Anterior cingulate cortex (tissue), 58 donors: ENCODE data around the gene BCL7A.
A peak's percentile ranks its signal among the peaks of the same experiment; 100 is the strongest.

Experiments
- DNase-seq, 58 donors: peaks; one replicate each; lab custom pipeline; 2025; lab: John Stamatoyannopoulos, UW

Gene BCL7A

DNA sequence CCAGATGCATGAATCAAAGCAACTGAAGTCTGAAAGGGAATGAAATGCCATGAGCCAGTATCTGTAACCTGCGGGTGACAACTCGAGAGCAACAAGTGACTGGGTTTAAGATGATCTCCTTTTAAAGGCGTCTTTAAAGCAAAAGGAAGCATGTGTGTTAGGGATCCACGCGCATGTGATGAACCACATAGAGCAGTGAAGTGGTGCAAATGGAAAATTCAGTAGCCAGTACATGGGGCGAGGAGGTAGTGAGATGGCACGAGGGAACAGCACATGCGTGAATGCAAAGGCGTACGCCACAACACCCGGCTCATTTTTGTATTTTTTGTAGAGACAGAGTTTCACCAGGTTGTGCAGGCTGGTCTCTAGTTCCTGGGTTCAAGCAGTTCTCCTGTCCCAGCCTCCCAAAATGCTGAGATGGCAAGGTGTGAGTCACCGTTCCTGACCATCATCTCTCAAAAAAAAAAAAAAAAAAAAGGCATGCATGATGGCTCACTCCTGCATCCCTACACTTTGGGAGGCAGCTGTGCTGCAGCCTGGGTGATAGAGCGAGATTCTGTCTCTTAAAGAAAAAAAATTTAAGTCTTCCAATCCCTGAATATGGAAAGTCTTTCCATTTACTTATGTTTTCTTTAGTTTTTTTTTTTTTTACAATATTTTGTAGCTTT lies 24.6 kb upstream of the BCL7A start:
- DNase-seq: no peak

DNA sequence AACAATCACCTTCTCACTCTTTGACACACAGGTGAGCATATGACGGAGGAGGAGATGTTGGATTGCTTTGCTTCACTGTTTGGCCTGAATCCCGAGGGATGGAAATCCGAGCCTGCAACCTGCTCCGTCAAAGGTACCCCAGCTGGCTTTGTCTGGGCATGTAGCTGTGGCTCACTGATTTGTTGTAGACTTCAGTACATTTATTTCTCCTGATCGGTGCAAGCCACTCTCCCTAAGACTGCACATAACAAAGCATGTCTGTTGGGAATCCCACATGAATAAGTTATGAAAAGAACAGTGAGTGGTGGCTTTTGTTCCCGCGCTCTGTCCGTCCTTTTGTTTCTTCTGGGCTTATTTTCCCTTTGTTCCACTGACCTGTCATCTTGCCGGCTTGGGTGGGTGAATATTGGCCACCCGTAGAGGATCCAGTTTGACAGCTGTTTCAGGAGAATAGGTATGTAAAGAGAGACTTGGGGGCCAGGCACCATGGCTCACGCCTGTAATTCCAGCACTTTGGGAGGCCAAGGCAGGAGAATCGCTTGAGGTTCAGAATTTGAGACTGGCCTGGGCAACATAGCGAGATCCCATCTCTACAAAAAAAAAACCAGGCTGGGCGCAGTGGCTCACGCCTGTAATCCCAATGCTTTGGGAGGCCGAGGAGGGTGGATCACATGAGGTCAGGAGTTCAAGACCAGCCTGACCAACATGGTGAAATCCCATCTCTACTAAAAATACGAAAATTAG lies 20.0 kb upstream of the BCL7A start:
- DNase-seq: peak in 25 of 58 donors; percentile 2 to 76 (median 32)

DNA sequence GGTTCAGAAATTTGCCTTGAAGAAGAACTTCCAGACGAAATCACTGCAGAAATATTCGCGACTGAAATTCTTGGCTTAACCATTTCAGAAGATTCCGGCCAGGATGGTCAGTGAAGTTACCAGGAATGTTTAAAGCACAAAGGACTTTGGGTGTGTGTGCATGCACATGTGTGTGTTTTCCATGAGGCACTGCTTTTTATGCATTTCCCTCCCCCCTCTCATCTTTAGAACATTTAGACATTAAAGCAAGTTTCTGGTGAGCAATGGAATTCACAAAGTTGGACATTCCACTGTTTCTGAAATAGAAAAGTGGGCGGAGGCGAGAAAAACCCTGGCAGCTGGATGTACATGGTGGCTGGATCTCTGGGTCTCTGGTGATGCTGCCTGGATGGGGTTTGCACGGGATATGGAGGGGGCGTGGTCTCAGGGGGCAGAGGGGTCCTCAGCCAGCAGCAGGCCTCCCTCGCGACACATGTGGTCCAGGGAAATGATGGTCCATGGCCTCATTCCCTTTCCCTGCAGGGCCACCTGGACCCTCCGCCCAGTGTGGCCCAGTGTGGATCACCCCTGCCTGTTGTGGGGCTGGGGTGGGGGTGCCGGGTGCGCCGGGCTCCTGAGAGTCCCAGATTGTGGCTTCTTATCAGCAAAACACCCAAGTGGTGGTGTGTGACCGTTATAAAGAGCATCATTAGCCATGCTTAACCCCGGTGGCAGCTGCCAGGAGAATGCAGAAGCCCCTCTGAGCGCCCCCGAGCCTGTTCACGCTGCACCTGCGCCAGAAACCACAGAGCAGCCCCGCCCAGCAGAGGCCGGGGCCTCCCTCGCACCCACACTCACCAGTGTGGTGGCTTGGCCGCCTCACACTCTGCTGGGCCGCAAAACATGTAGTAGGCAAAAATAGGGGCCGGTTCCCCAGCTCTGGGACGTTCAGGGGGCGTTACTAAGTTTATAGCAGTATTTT lies 17.8 kb upstream of the BCL7A start:
- no peak for DNase-seq

DNA sequence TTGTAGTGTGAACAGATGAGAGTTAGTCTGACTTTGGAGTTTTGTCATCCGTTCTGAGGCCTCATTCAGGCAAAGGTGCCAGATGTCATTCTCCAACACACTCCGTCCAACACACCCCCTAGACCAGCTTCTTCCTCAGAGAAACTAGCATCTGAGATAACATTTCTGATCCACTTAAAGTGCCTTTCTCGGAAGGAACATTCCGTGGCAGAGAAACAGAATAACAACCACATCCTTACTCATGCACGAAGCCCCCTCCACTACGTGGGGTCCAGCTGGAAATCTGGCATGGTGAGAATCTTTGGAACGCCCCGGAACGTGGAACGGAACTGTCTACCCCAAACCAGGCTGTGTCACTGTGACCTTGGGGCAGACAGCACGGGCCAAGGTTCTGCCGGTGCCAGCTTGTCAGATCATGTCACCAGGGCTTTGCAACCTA lies 17.0 kb upstream of the BCL7A start:
- no peak for DNase-seq

- no peak for DNase-seq
Measured at GRCh38 chr12:122005252-122005776, 16.4 kb upstream of the BCL7A start.

GRCh38 chr12:122006186-122006926 lies 15.3 kb upstream of the BCL7A start:
- DNase-seq: no peak

DNA sequence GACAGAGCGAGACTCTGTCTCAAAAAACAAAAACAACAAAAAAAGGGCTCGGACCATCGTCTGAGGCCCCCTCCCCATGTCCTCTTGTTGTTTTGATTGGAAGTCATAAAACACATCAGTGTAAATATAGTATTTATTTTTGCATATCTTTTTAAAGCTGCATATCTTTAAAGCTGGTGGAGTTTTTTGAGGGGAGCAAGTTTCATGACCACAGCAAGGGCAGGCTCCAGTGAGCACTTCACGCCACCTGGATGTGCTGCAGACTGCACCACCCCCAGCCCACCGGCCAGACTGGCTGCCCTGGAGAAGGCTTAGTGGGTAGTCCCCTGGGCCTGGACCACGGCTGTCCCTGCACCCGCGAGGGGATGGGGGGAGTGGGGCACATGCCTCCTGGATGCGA lies 11.9 kb upstream of the BCL7A start:
- DNase-seq: no peak

DNA sequence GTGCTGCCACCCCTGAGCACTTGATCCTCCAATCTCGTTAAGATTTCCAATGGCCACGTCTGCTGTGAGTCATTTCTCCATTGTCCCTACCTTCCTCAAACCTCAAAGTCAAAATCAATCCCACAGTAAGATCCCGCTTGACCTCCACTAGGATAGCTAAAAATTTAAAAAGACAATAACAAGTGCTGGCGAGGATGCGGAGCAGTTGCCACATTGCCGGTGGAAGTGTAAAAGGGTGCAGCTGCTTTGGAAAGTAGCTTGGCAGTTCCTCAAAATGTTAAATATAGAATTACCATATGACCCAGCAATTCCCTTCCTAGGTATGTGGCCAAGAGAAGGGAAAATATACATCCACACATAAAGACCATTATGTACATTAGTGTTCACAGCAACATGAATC lies 9.5 kb upstream of the BCL7A start:
- DNase-seq: no peak

DNA sequence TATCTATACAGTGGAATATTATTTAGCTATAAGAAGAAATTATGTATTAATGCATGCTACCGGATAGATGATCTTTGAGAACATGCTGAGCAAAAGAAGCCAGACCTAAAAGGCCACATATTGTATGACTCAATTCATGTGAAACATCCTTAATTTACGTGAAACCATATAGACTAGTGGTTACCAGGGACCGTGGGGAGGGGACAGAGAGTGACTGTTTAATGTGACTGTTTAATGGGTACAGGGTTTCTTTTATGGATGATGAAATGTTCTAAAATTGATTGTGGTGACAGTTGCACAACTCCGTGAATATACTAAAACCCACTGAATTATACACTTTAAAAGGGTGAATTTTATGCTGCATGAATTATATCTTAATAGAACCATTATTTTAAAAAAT lies 8.5 kb upstream of the BCL7A start:
- DNase-seq: no peak

DNA sequence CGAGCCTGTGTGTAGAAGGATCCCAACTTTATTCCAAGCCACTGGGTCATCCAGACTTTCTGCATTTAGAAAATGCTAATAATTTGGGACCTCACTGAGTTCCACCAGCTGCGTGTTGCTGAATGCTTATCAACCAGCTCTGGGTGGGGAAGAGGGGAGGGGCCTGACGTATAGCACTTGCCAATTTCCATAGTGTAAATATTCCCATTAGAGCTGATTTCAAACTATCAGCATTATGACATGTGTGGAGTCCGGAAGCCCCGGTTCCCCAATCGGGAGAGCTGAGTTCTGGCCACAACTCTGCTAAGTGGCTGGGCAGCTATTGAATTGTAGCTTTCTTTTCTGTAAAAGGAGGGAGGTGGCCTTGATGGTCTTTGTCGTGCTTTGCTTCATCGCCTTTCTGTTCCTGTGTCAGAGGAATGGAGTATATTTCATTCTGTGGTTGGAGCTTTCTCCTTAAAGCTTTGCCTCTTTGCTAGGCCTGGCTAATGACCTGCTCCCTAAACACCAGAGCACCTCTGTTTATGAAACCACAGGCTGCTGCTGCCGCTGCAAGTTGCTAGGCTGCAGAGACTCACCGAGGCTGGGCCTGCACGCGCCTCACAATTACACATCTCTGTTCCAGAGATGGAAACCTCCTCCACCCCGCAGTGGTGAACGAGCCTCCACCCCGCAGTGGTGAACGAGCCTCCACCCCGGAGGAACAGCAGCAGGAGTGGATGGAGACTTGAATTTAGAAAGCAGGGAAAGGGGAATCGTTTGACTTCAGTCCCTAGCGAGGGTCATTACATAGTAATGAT lies 7.7 kb upstream of the BCL7A start:
- DNase-seq: peak in 1 of 58 donors; percentile 5

DNA sequence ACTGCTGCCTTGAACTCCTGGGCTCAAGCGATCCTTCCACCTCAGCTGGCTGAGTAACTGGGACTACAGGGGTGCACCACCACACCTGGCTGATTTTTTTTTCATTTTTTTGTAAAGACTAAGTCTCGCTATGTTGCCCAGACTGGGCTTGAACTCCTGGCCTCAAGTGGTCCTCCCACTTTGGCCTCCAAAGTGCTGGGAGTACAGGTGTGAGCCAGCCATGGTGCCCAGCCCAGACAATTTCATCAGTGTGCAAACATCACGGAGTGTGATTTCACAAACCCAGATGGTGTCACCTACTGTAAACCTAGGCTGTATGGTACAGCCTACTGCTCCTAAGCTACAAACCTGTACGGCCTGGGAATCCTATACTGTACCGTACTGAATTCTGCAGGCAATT lies 6.9 kb upstream of the BCL7A start:
- DNase-seq: no peak

GRCh38 chr12:122018457-122018856 lies 3.2 kb upstream of the BCL7A start:
- no peak for DNase-seq

DNA sequence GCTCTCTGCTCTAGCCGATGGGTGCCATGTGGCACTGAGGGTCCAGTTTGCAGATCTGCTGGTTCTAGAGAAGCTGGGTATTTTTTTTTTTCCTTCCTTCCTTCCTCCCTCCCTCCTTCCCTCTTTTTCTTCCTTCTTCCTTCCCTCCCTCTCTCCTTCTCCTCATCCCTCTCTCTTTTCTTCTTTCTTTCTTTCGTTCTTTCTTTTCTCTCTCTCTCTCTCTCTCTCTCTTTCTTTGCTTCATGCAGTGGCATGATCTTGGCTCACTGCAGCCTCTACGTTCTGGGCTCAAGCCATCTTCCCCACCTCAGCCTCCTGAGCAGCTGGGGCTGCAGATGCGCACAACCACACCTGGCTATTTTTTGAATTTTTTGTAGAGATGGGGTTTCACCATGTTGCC lies 2.7 kb upstream of the BCL7A start:
- DNase-seq: no peak

DNA sequence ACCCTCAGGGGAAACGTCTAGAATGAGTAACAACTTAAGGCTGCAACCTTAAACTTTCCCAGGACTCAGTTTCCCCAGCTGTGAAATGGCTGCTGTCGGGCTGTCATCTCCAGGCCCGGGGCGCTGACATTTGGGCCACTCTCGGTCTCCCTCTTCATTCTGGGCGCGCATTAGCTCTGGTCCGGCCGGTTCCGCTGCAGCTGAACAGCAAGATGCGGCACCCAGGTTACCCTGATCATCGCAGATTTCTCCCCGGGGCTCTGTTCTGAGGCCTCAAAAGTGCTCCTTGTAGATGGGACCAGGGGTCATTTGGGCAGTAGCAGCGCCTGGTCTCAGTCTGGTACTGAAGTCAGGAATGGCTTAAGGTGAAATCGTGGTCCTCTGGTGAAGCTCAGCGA lies 890 bp upstream of the BCL7A start:
- no peak for DNase-seq

GRCh38 chr12:122021193-122021821 lies 377 bp upstream of the BCL7A start:
- peak in 11 of 58 donors; percentile 19 to 62 (median 37) for DNase-seq

GRCh38 chr12:122022393-122023338 lies 982 bp downstream of the BCL7A start:
- DNase-seq: peak in 33 of 58 donors; percentile 13 to 63 (median 40)

DNA sequence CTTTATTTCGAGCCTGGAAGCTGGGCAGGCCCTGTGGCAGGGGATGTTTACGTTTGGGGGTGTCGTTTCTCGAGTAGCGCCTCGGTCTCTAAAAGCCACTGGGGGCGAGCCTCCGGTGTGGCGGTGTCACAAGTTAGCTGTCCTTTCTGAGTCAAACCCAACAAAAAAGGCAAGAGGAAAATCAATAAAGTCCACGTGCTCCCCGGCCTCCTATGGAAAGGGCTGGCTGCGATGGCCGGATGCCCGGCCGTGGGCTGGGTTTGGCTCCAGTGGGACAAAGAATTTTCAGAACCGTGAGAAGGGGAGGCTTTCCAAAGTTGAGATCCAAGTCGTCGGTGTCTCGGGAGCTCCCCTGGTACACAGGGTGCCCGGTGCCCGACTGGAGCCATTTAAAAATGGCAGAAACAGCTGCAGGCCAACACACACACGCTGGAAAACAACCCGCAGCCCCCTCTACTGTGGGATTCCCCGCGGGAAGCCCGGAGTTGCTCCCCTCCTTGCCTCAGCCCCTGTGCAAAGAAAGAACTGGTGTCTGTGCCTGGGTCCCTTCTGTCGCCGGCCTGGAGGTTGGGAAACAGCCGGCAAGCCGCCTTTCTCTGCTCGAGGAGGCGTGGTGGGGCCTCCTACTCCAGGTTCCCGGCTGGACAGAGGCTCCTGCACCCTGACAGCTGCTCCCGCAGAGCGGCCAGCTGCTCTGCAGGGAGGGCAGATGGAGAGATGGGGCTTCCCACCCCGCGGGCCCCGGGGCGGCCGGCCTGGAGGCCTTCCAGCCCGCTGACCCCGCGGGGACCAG lies 1.9 kb downstream of the BCL7A start:
- peak in 56 of 58 donors; percentile 7 to 82 (median 66) for DNase-seq
